Calu3 (cell line): ENCODE results near the gene MRPL28. TPM values are rescaled to one million over a fixed set of nuclear protein-coding genes. Genes with fewer than 3 reads are reported as not detected.

Experiments used
- BruUV-seq: library from RNA; stranded (reverse); fragments of 400-500 nt; replicated peaks from 2 replicates; lab custom pipeline; 2021; lab: Mats Ljungman, UMichigan
- CTCF ChIA-PET: fragments of 300-600 bp; sonication (Branson Sonifier 250); formaldehyde crosslinking; loops from one replicate; lab custom pipeline; 2022; ENCODE audit warnings: antibody characterized with exemption; lab: Charles Lee
- DNase-seq: peaks from one replicate; pipeline ENCODE4 v3.0.0; 2022
- H3K27ac Mint-ChIP-seq: one replicate; pipeline ENCODE4 v1.8.0; 2022; ENCODE audit warnings: mixed read lengths; ENCODE audit not compliant: unreplicated experiment
- H3K27me3 Mint-ChIP-seq: one replicate; pipeline ENCODE4 v1.8.0; 2022; ENCODE audit warnings: mixed read lengths; ENCODE audit not compliant: unreplicated experiment
- H3K36me3 Mint-ChIP-seq: one replicate; pipeline ENCODE4 v1.8.0; 2022; ENCODE audit warnings: mild to moderate bottlenecking, moderate library complexity, mixed read lengths; ENCODE audit not compliant: insufficient read depth, unreplicated experiment
- H3K4me1 Mint-ChIP-seq: one replicate; pipeline ENCODE4 v1.8.0; 2022; ENCODE audit warnings: mild to moderate bottlenecking, low read depth, mixed read lengths; ENCODE audit not compliant: unreplicated experiment
- H3K4me3 Mint-ChIP-seq: one replicate; pipeline ENCODE4 v1.8.0; 2022; ENCODE audit warnings: mild to moderate bottlenecking, low read depth, moderate library complexity, mixed read lengths; ENCODE audit not compliant: unreplicated experiment
- H3K9me3 Mint-ChIP-seq: one replicate; pipeline ENCODE4 v1.8.0; 2022; ENCODE audit warnings: low read depth, mixed read lengths; ENCODE audit not compliant: unreplicated experiment
- CTCF ChIP-seq: fragments of 200-600 bp; IDR thresholded peaks from one replicate; pipeline ENCODE4 v1.8.0; 2022; ENCODE audit warnings: antibody characterized with exemption; ENCODE audit not compliant: unreplicated experiment
- intact Hi-C: fragments of 100-400 bp; cut with micrococcal nuclease; formaldehyde crosslinking; loops from one replicate; pipeline ENCODE4 v1.10.0; 2022; ENCODE audit not compliant: unreplicated experiment
- total RNA-seq: library from RNA; stranded (reverse); gene quantifications from 2 replicates; pipeline ENCODE4 v1.2.3, GENCODE V29; 2022

Gene MRPL28
- total RNA-seq, 1 experiment from 2014 or later: 115 TPM

- Mint-ChIP-seq H3K4me3 (peak overlapping the region; percentile 63), H3K9me3 (no peaks in the 10 kb centered on the region), H3K27ac (peak overlapping the region; percentile 33), H3K27me3 (no peaks in the 10 kb centered on the region), H3K4me1 (peaks cover 9% of the 10 kb centered on the region), H3K36me3 (peaks cover 60% of the 10 kb centered on the region)
- no peak for TF ChIP-seq CTCF
- peak; percentile 78 for DNase-seq
- intact Hi-C loops: loop anchor here (2.0 kb wide), 1 partner anchor 15 kb away; no protein-coding TSS in a partner anchor
- BruUV-seq: no TSS peak
- CTCF ChIA-PET: interaction anchor here (1.3 kb wide), 1 partner anchor 36 kb away, joined by 3 read pairs; no protein-coding TSS in a partner anchor
Measured at GRCh38 chr16:397736-398332, 27.5 kb upstream of the MRPL28 start.

- CTCF ChIA-PET: interaction anchor here (1.3 kb wide), 1 partner anchor 35 kb away, joined by 3 read pairs; no protein-coding TSS in a partner anchor
- intact Hi-C loops: loop anchor here (2.0 kb wide), 1 partner anchor 14 kb away; no protein-coding TSS in a partner anchor
- Mint-ChIP-seq H3K9me3 (no peaks in the 10 kb centered on the region), H3K36me3 (peaks cover 57% of the 10 kb centered on the region), H3K27ac (peak within 1 kb of the TSS; percentile 74), H3K27me3 (no peaks in the 10 kb centered on the region), H3K4me3 (peak within 1 kb of the TSS; percentile 63), H3K4me1 (peaks cover 9% of the 10 kb centered on the region)
- DNase-seq: peak; percentile 42
- TF ChIP-seq CTCF: no peak
- no TSS peak for BruUV-seq
Measured at GRCh38 chr16:397135-397661, 26.9 kb upstream of the MRPL28 start, which contains the start of gene NME4. NME4 (plus strand) TSS chr16:397199; CDS start chr16:397223, 24 bp downstream.

- Mint-ChIP-seq H3K4me3 (peak overlapping the region; percentile 63), H3K27me3 (no peaks in the 10 kb centered on the region), H3K4me1 (peaks cover 9% of the 10 kb centered on the region), H3K36me3 (peaks cover 56% of the 10 kb centered on the region), H3K9me3 (no peaks in the 10 kb centered on the region), H3K27ac (peak overlapping the region; percentile 74)
- no TSS peak for BruUV-seq
- DNase-seq: no peak
- intact Hi-C loops: loop anchor here (2.0 kb wide), 1 partner anchor 14 kb away; no protein-coding TSS in a partner anchor
- CTCF ChIA-PET: no interaction called here
- TF ChIP-seq CTCF: no peak
Measured at GRCh38 chr16:396605-397004, 26.3 kb upstream of the MRPL28 start.

- BruUV-seq: no TSS peak
- intact Hi-C loops: loop anchor here (2.0 kb wide), 1 partner anchor 13 kb away; no protein-coding TSS in a partner anchor
- no peak for TF ChIP-seq CTCF
- no peaks in the 10 kb centered on the region for H3K27me3 Mint-ChIP-seq
- H3K4me1 Mint-ChIP-seq: peaks cover 9% of the 10 kb centered on the region
- CTCF ChIA-PET: no interaction called here
- H3K4me3 Mint-ChIP-seq: peak overlapping the region; percentile 63
- H3K36me3 Mint-ChIP-seq: peaks cover 52% of the 10 kb centered on the region
- DNase-seq: no peak
- peak overlapping the region; percentile 74 for H3K27ac Mint-ChIP-seq
- no peaks in the 10 kb centered on the region for H3K9me3 Mint-ChIP-seq
Measured at GRCh38 chr16:396199-396598, 25.9 kb upstream of the MRPL28 start.
